Heart right ventricle (tissue), 16 donors: ENCODE data around the gene ANO2. TPM values are rescaled to one million over a fixed set of nuclear protein-coding genes. Genes with fewer than 3 reads are reported as not detected.

ENCODE experiments used
- ATAC-seq, 8 donors: fragments of 200-7000 bp; cut with Tn5 transposase; one replicate each; pipeline ENCODE4 v1.9.1; 2020; ENCODE audit warnings: mild to moderate bottlenecking in 8 of 8, moderate library complexity in 8 of 8, moderate number of reproducible peaks in 1 of 8
- DNase-seq, 2 donors: peaks; one replicate each; pipeline ENCODE4 v3.0.0-alpha.2; 2020
- H3K27ac ChIP-seq, 10 donors: fragments of 200-600 bp; sonication (generic) in 2 of 10; one replicate each; pipeline versions ENCODE4 v1.5.0 to v1.8.0; 2020 to 2022; ENCODE audit warnings: mild to moderate bottlenecking in 3 of 10
- H3K27me3 ChIP-seq, 7 donors: fragments of 200-600 bp; one replicate each; pipeline ENCODE4 v1.8.0; 2021 to 2022; ENCODE audit warnings: mild to moderate bottlenecking in 2 of 7
- H3K36me3 ChIP-seq, 9 donors: fragments of 200-600 bp; sonication (generic) in 1 of 9; one replicate each; pipeline versions ENCODE4 v1.5.0 to v1.8.0; 2020 to 2022; ENCODE audit warnings: mild to moderate bottlenecking in 2 of 9
- H3K4me1 ChIP-seq, 9 donors: fragments of 200-600 bp; sonication (generic) in 1 of 9; one replicate each; pipeline versions ENCODE4 v1.5.0 to v1.8.0; 2020 to 2022; ENCODE audit warnings: mild to moderate bottlenecking in 4 of 9
- H3K4me3 ChIP-seq, 10 donors: fragments of 200-600 bp; sonication (generic) in 2 of 10; one replicate each; pipeline versions ENCODE4 v1.5.0 to v1.8.0; 2020 to 2022; ENCODE audit warnings: mild to moderate bottlenecking in 7 of 10, moderate library complexity in 2 of 10
- H3K9me3 ChIP-seq, 11 donors: fragments of 200-600 bp in 10 of 11; sonication (generic) in 2 of 11; one replicate each; pipeline versions ENCODE4 v1.5.0 to v1.8.0; 2013 to 2022; ENCODE audit warnings: mild to moderate bottlenecking in 2 of 11, control low read depth in 1 of 11, moderate library complexity in 1 of 11
- CTCF ChIP-seq, 9 donors: fragments of 200-600 bp; sonication (generic) in 2 of 9; IDR thresholded peaks; one replicate each; pipeline versions ENCODE4 v1.5.0 to v1.8.0; 2021 to 2022; ENCODE audit warnings: antibody characterized with exemption in 9 of 9, mild to moderate bottlenecking in 5 of 9, moderate library complexity in 1 of 9
- WGBS, 2 donors: extraction: QIAGEN DNeasy Blood & Tissue Kit; methylation state at CpG; one replicate each; pipeline ENCODE4 v1.1.7; 2013; ENCODE audit warnings: inconsistent platforms in 1 of 2; 5-methylcytosine and 5-hydroxymethylcytosine counted together
- intact Hi-C, 10 donors: fragments of 100-400 bp; cut with DNase I; formaldehyde crosslinking; loops; one replicate each; pipeline versions ENCODE4 v1.11.1 to v1.14.2; 2022
- polyA plus RNA-seq, 2 donors: library from polyadenylated mRNA; stranded (reverse); fragments of 200-250 nt; gene quantifications; one replicate each; pipeline ENCODE4 v1.2.3, GENCODE V29; 2013
- total RNA-seq, 10 donors: library from RNA; stranded (reverse); fragmentation: NEBNext Ultra II Directional in 3 of 10; extraction: Animal tissue kit (Norgen Biotek cat#: 25700) in 3 of 10; gene quantifications; one replicate each; pipeline versions ENCODE4 v1.2.1 to v1.2.4, GENCODE V29; 2021 to 2023
- donor health status: Arrhythmogenic right ventricular cardiomyopathy.
- donor health status: ischemic (EF 13 %, LVEDD 7.1; RV severe dilation, severe dysfunction).
- donor health status: healthy with polysubstance abuse.
- donor health status: DM: no; HTN: yes; CAD: no.
- donor health status: DM: no; HTN: no; CAD: no.
- donor health status: ischemic (EF 25% LVEDD 6.9; RV normal size, moderate dysfunction).
- donor health status: ischemic (EF 25% LVEDD 5.7; RV mildly dilated, moderate dysfunction).
- donor health status: healthy.
- donor health status: DM: yes; HTN: yes; CAD: no.
- donor health status: Ischemic cardiomyopathy.
- donor health status: ischemic (EF 35%, LVEDD 5.7; RV mildly dilated, moderate dysfunction).
- donor health status: nonischemic (EF 11% LVEDD 7.7; RV severe dilation, severe dysfunction).
- donor health status: DM: yes; HTN: yes; CAD: no.
- donor health status: PGD.
- donor health status: ischemic (EF 29% LVEDD 5.4; RV normal size, mild dysfunction).
- donor health status: nonischemic (EF 23%, LVEDD 6.1; RV moderate dilation, normal function).

Gene ANO2
- total and polyA plus RNA-seq, 12 donors: 4.0 to 15.2 (median 12.0) TPM

GRCh38 chr12:5554711-5555110, 390.3 kb downstream of the ANO2 start:
- Histone ChIP-seq H3K36me3 (peaks cover 0 to 5% (median 0%) of the 10 kb centered on the region in 9 donors), H3K27ac (no peak overlapping the region), H3K4me1 (peaks cover 0 to 9% (median 0%) of the 10 kb centered on the region in 9 donors), H3K4me3 (no peak overlapping the region), H3K9me3 (no peaks in the 10 kb centered on the region), H3K27me3 (peaks cover 0 to 9% (median 0%) of the 10 kb centered on the region in 7 donors)
- no peak for DNase-seq
- intact Hi-C loops: no loop called here
- 65 to 69% methylated on average over 4 of the region's 4 CpGs for WGBS, 2 donors
- TF ChIP-seq CTCF (IDR thresholded peaks at IDR 0.05): no peak
- ATAC-seq: peak in 1 of 8 donors; percentile 47

DNA sequence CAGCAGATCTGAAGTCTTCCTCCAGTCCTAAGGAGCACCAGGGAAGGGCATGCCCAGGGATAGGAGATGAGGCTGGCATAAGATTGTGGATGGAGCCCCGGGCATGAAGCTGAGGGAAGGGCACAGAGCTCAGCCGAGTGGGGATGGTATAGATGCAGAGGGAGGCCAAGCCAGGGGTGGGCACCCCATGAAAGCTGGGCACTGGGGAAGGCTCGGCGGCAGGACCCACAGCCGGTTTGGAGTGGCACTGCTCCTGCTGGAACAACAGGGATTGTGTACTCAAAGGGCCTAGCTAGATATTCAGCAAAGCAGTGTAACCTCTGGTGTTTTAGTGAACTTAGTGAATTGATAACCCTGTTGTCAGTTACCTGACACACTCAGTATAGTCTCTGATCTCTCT, 396.0 kb downstream of the ANO2 start:
- ATAC-seq (no peak), DNase-seq (no peak)
- intact Hi-C loops: no loop called here
- 83 to 95% methylated on average over 5 of the region's 5 CpGs for WGBS, 2 donors
- H3K27me3 ChIP-seq: peaks cover 0 to 13% (median 0%) of the 10 kb centered on the region in 7 donors
- H3K9me3 ChIP-seq: peaks cover 0 to 18% (median 9%) of the 10 kb centered on the region in 11 donors
- no peak overlapping the region for H3K4me3 ChIP-seq
- no peak for TF ChIP-seq CTCF (IDR thresholded peaks at IDR 0.05)
- H3K27ac ChIP-seq: no peak overlapping the region
- no peaks in the 10 kb centered on the region for H3K4me1 ChIP-seq
- no peaks in the 10 kb centered on the region for H3K36me3 ChIP-seq

- Histone ChIP-seq H3K4me1 (no peaks in the 10 kb centered on the region), H3K4me3 (no peak overlapping the region), H3K36me3 (no peaks in the 10 kb centered on the region), H3K27me3 (peaks cover 0 to 13% (median 0%) of the 10 kb centered on the region in 7 donors), H3K9me3 (peaks cover 0 to 25% (median 15%) of the 10 kb centered on the region in 11 donors), H3K27ac (no peak overlapping the region)
- intact Hi-C loops: no loop called here
- no peak for TF ChIP-seq CTCF (IDR thresholded peaks at IDR 0.05)
- WGBS, 2 donors: 68 to 71% methylated on average over 8 of the region's 8 CpGs
- DNase-seq: no peak
- no peak for ATAC-seq
Measured at GRCh38 chr12:5548152-5548943, 396.7 kb downstream of the ANO2 start.

DNA sequence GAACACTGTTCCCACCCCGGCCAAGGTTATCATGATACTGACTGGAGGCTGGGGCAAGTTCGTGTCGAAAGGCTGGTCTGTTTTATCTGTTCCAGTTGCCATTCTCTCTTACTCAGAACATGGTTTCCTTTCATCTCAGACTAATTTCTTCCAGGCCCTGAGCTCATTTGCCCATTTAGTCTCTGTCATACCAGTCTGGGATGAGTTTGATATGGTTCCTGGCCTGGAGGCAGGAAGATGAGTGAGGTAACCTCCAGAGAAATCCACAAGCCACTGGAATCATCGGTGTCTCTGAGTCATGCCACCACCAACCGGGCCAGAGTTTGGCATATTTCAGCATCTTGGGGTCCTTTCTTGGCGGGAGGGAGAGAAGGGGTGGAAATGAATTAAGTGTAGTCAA, 398.4 kb downstream of the ANO2 start:
- no peaks in the 10 kb centered on the region for H3K4me1 ChIP-seq
- H3K9me3 ChIP-seq: peaks cover 0 to 31% (median 16%) of the 10 kb centered on the region in 11 donors
- H3K27me3 ChIP-seq: peaks cover 0 to 13% (median 0%) of the 10 kb centered on the region in 7 donors
- no peak overlapping the region for H3K27ac ChIP-seq
- ATAC-seq: no peak
- no peak overlapping the region for H3K4me3 ChIP-seq
- TF ChIP-seq CTCF (IDR thresholded peaks at IDR 0.05): no peak
- H3K36me3 ChIP-seq: no peaks in the 10 kb centered on the region
- no peak for DNase-seq
- WGBS, 2 donors: 83 to 86% methylated on average over 6 of the region's 6 CpGs
- intact Hi-C loops: no loop called here
